GM12891 (cell line): Measurements from ENCODE around the gene COX5A.

ENCODE experiments used
- POLR2A ChIP-seq: IDR thresholded peaks from 2 replicates; pipeline ENCODE4 v1.6.1; 2011; ENCODE audit warnings: low read depth, low read length, control low read depth
- POLR2AphosphoS5 ChIP-seq: IDR thresholded peaks from 2 replicates; pipeline ENCODE4 v1.6.1; 2011; ENCODE audit warnings: low read depth, low read length, control low read depth

DNA sequence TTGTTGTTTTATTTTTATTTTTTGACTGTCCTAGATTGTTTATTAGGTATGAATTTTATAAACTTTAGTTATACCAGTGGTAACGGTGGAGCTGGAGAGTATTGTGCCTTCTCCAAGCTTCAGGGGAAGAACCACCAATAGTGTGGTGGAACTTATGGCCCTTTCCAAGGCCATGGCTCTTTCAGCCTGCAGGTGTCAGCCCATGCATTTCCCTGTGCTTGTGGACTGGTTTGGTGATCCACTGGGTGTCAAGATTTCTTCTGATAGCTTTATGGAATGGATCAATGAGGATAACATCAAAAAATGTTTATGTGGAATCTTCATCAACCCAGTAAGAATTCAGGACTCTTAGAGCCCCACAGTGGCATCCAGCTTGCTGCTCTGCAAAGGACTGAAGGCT, 38.3 kb upstream of the COX5A start:
- no peak for TF ChIP-seq POLR2AphosphoS5
- no peak for TF ChIP-seq POLR2A
